NT2/D1 (cell line): ENCODE results near the gene PPIL6.

ENCODE experiments used
- DNase-seq: peaks from one replicate; pipeline ENCODE4 v3.0.0-alpha.2; 2011; ENCODE audit warnings: low read depth, low spot score
- H3K27me3 ChIP-seq: 2 replicates; pipeline ENCODE4 v1.6.0; 2011; ENCODE audit warnings: mild to moderate bottlenecking; ENCODE audit not compliant: insufficient read length, insufficient read depth
- H3K36me3 ChIP-seq: 2 replicates; pipeline ENCODE4 v1.6.1; 2011; ENCODE audit warnings: mild to moderate bottlenecking, low read length, mixed read lengths; ENCODE audit not compliant: insufficient read depth, insufficient read length
- H3K4me1 ChIP-seq: 2 replicates; pipeline ENCODE4 v1.5.1; 2011; ENCODE audit not compliant: insufficient read depth, insufficient read length
- H3K4me3 ChIP-seq: 2 replicates; pipeline ENCODE4 v1.5.1; 2011; ENCODE audit warnings: low read depth; ENCODE audit not compliant: insufficient read length
- H3K9ac ChIP-seq: 2 replicates; pipeline ENCODE4 v1.6.0; 2011; ENCODE audit warnings: low read depth; ENCODE audit not compliant: insufficient read length
- H3K9me3 ChIP-seq: 2 replicates; pipeline ENCODE4 v1.5.1; 2011; ENCODE audit warnings: mild to moderate bottlenecking, low read length; ENCODE audit not compliant: insufficient read depth
- SUZ12 ChIP-seq: IDR thresholded peaks from 2 replicates; pipeline ENCODE4 v1.6.1; 2011; ENCODE audit not compliant: insufficient read length, insufficient read depth; ENCODE audit errors: extremely low read depth
- YY1 ChIP-seq: IDR thresholded peaks from 2 replicates; pipeline ENCODE4 v1.6.1; 2011; ENCODE audit not compliant: insufficient read length, insufficient read depth
- ZNF274 ChIP-seq: IDR thresholded peaks from 2 replicates; pipeline ENCODE4 v1.6.1; 2011; ENCODE audit warnings: mild to moderate bottlenecking, low read depth, low read length

Gene PPIL6

DNA sequence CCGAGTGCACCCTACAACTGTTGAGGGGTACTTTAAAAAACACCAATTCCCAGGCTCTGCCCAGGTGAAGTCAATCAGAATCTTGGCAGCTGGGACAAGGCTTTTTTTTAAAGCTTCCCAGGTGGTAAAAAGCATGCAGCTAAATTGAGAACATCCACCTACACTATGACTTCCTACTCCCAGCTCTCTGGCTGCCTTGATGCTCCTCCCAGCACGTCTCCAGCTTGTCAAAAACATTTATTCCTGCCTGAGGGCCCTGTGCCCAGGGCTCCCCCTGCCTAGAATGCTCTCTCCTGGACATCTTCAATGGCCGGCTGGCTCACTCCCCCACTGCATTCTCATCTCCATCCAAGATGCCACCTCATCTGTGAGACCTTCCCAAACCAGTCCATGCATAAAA lies 32.7 kb upstream of the PPIL6 start:
- no peak overlapping the region for H3K9ac ChIP-seq
- H3K4me3 ChIP-seq = no peak overlapping the region
- DNase-seq = no peak
- no peaks in the 10 kb centered on the region for H3K9me3 ChIP-seq
- no peaks in the 10 kb centered on the region for H3K27me3 ChIP-seq
- H3K36me3 ChIP-seq = peaks cover 86% of the 10 kb centered on the region
- no peak for TF ChIP-seq YY1
- no peak for TF ChIP-seq SUZ12
- no peaks in the 10 kb centered on the region for H3K4me1 ChIP-seq

DNA sequence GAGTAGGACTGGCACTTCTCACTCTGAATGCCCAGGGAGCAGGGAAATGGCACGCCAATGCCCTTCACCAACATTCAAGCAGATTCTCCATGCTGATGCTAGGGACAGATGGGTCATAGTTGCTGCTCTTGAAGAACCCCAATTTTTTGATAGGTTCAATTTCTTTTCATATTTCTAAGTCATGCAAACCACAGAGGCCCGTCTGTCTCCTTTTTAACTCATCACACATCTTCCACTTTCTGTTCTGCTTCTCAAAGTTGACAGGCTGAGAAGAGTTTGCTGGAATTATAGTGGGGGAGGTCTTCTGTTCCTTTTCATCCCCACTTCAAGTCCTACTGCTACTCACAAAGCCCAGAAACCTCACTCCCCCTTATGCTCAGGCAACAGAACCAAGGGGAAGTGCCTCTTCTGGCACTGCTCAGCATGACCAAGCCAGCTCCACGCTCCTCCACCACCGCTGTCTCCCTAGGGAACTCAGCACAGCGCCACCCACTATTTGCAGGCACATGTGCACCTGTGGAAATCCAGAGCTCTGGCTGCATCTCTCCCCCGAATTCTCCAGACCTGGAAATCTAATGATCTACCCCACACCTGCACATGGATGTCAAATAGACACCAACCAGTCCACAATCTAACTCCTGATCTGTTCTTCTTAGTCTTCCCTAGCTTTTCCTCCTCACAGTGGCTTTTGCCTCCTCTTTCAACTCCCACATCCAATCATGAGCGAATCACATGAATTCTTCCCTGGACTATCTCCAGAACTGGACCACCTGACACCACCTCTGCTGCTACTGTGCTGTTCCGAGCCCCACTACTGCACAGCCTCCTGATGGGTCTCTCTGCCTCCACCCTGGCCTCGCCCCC lies 31.9 kb upstream of the PPIL6 start:
- TF ChIP-seq SUZ12 (no peak), ZNF274 (no peak), YY1 (no peak)
- Histone ChIP-seq H3K4me3 (no peak overlapping the region), H3K9ac (no peak overlapping the region), H3K27me3 (no peaks in the 10 kb centered on the region), H3K36me3 (peaks cover 89% of the 10 kb centered on the region), H3K9me3 (no peaks in the 10 kb centered on the region), H3K4me1 (no peaks in the 10 kb centered on the region)
- no peak for DNase-seq

DNA sequence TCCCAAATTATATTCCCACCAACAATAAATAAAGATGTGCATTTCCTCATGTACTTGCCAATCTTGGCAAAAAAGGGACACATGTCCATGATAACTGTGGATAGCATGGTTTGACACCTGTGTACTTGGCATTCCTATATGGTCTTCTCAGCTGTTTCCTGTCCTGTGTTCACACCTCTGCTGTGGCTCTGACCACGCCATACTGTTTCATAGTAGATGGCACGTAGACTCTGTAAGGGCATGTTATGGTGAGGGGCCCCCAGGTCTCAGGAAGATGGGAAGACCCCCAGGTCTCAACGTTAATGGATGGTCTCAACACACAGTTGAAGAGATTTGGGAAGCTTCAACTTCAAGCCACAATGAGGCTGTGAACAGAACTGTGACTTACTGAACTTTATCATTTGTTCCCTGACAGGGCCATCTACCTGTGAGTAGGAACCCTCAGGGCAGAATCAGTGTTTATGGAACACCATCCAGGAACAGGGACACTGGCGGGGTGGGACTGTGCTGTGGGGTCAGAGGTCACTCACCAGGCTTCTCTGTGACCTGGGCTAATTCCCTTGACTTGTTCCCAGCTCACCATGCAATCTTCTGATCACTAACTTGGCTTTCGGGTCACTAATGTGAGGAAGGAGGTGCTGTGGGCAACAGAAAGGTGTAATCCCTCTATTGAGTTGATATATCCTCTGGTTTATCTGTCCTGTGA lies 30.8 kb upstream of the PPIL6 start:
- no peak for DNase-seq
- Histone ChIP-seq H3K4me1 (no peaks in the 10 kb centered on the region), H3K9ac (no peak overlapping the region), H3K27me3 (no peaks in the 10 kb centered on the region), H3K4me3 (no peak overlapping the region), H3K36me3 (peaks cover 89% of the 10 kb centered on the region), H3K9me3 (no peaks in the 10 kb centered on the region)
- TF ChIP-seq SUZ12 (no peak), ZNF274 (no peak), YY1 (no peak)

DNA sequence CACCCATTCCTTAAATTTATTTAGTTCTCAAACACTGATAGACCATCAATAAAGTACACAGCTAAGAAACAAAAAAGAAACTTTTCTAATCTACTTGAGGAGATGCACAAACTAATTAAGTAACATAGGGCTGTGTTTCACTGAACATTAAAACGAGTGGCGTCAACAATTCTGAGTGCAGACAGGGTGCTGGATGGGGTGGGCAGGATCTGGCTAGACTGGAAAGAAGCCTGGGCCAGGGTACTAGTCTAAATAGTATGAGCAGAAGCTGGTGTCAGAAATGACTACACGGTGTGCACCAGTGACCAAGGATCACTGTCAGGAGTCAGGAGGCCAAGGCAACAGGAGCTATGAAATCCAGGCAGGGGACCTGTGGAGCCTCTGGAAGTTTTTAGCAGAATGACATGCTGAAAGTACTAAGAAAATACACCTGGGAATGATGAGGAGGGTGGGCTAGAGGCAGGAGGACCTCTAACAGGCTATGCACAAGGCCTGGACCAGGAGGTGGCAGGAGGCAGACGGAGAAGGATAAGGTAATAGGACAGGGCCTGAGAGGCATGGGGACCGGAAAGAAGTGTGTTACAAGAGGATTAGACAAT lies 29.3 kb upstream of the PPIL6 start:
- no peak overlapping the region for H3K4me3 ChIP-seq
- H3K27me3 ChIP-seq = no peaks in the 10 kb centered on the region
- H3K9ac ChIP-seq = no peak overlapping the region
- TF ChIP-seq SUZ12 = no peak
- DNase-seq = no peak
- H3K4me1 ChIP-seq = no peaks in the 10 kb centered on the region
- H3K36me3 ChIP-seq = peaks cover 90% of the 10 kb centered on the region
- no peaks in the 10 kb centered on the region for H3K9me3 ChIP-seq

GRCh38 chr6:109467696-109468095 lies 27.3 kb upstream of the PPIL6 start:
- Histone ChIP-seq H3K9me3 (no peaks in the 10 kb centered on the region), H3K9ac (no peak overlapping the region), H3K4me1 (no peaks in the 10 kb centered on the region), H3K27me3 (no peaks in the 10 kb centered on the region), H3K36me3 (peaks cover 86% of the 10 kb centered on the region), H3K4me3 (no peak overlapping the region)
- no peak for TF ChIP-seq SUZ12
- no peak for TF ChIP-seq ZNF274
- TF ChIP-seq YY1 = no peak
- DNase-seq = no peak

DNA sequence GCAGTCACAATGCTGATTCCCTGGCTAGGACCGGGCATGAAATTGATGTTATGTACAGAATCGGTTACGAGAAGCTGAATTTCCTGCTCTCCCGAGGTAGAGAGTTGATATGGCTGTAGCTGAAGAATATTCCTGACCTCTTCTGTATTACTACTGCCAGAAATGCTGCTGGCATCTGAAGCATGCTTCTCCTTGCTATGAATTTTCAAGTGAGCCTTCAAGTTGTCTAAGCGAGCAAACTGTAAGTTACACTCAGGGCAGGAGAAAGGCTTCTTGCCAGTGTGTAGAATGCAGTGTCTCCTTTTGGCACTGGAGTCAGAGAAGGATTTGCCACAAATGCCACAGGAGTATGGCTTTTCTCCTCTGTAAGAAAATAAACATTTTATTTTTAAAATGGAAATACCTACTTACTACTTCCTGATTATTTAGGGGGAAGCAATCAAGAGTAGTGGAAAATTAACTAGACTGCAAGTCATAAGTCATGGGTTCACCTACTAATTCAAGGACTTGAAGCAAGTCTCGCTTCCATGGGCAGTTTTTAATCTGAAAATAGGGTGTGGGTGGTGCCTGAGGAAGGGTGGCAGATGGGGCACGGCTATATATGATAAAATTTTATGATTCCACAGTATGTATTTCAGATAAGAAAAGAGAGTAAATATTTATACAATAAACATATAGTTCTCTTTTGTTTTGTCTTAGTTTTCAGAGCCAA lies 25.9 kb upstream of the PPIL6 start:
- H3K4me1 ChIP-seq = no peaks in the 10 kb centered on the region
- TF ChIP-seq SUZ12 (no peak), ZNF274 (no peak), YY1 (no peak)
- H3K4me3 ChIP-seq = no peak overlapping the region
- H3K27me3 ChIP-seq = no peaks in the 10 kb centered on the region
- no peak for DNase-seq
- peaks cover 85% of the 10 kb centered on the region for H3K36me3 ChIP-seq
- no peaks in the 10 kb centered on the region for H3K9me3 ChIP-seq
- no peak overlapping the region for H3K9ac ChIP-seq

DNA sequence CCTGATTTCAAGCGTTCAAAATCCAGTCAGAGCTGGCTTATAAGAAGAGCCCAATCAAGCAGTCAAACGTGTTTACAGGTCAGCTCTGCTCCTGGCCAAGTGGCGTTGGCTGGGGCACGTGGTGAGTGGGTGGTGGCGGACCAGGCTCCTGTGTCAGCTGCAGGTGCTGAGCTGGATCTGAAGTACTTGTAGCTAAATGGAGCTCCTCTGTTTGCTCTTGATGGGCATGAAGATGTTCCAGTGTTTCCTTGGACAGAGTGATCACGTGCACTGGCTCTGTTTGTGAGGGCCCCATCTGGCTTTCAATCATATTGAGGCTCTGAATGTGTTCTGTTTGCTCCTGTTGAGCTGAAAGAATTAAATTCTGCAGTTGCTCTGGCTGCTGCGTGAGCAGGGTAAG lies 25.3 kb upstream of the PPIL6 start:
- TF ChIP-seq SUZ12 = no peak
- TF ChIP-seq YY1 = no peak
- no peak for TF ChIP-seq ZNF274
- Histone ChIP-seq H3K9ac (no peak overlapping the region), H3K4me3 (no peak overlapping the region), H3K27me3 (no peaks in the 10 kb centered on the region), H3K9me3 (no peaks in the 10 kb centered on the region), H3K4me1 (no peaks in the 10 kb centered on the region), H3K36me3 (peaks cover 82% of the 10 kb centered on the region)
- DNase-seq = no peak
